A673 (cell line): ENCODE measurements around the gene ASPRV1. TPM values are rescaled to one million over a fixed set of nuclear protein-coding genes. Genes with fewer than 3 reads are reported as not detected.
A peak's percentile ranks its signal among the peaks of the same experiment; 100 is the strongest.

Source experiments
- BruUV-seq: library from RNA; stranded (reverse); fragments of 400-500 nt; replicated peaks from 2 replicates; lab custom pipeline; 2021; lab: Mats Ljungman, UMichigan
- CTCF ChIA-PET: fragments of 300-600 bp; sonication (Branson Sonifier 250); formaldehyde crosslinking; loops from one replicate; lab custom pipeline; 2022; ENCODE audit warnings: antibody characterized with exemption; lab: Charles Lee
- POLR2A ChIA-PET: fragments of 300-600 bp; sonication (Branson Sonifier 250); formaldehyde crosslinking; loops from one replicate; lab custom pipeline; 2022; ENCODE audit warnings: antibody characterized with exemption; ENCODE audit not compliant: low non-redundant PET; lab: Charles Lee
- DNase-seq: peaks from one replicate; pipeline ENCODE4 v3.0.0-alpha.2; 2015; ENCODE audit warnings: low spot score
- H3K27ac ChIP-seq: fragments of 200-600 bp; sonication (generic); 2 replicates; pipeline ENCODE4 v1.5.1; 2016; ENCODE audit warnings: mixed run types, low read depth, mild to moderate bottlenecking, mixed read lengths, antibody characterized with exemption, low read length; ENCODE audit not compliant: poor library complexity, severe bottlenecking
- H3K27me3 ChIP-seq: fragments of 200-600 bp; sonication (generic); replicated peaks from 2 replicates; pipeline ENCODE4 v1.6.1; 2017; ENCODE audit warnings: mixed run types, low read depth, mild to moderate bottlenecking, mixed read lengths, antibody characterized with exemption, low read length; ENCODE audit not compliant: insufficient read depth, poor library complexity
- H3K36me3 ChIP-seq: fragments of 200-600 bp; sonication (generic); 2 replicates; pipeline ENCODE4 v1.6.1; 2016; ENCODE audit warnings: mixed run types, mild to moderate bottlenecking, mixed read lengths, antibody characterized with exemption, low read length; ENCODE audit not compliant: insufficient read depth, poor library complexity, severe bottlenecking
- H3K4me1 ChIP-seq: fragments of 200-600 bp; sonication (generic); 2 replicates; pipeline ENCODE4 v1.6.1; 2017; ENCODE audit warnings: mixed run types, mild to moderate bottlenecking, mixed read lengths, antibody characterized with exemption, low read length; ENCODE audit not compliant: insufficient read depth, poor library complexity, severe bottlenecking
- H3K4me3 ChIP-seq: fragments of 200-600 bp; sonication (generic); 2 replicates; pipeline ENCODE4 v1.5.1; 2016; ENCODE audit warnings: low read depth, mixed run types, mild to moderate bottlenecking, mixed read lengths, low read length; ENCODE audit not compliant: poor library complexity, severe bottlenecking
- H3K9me3 ChIP-seq: fragments of 200-600 bp; sonication (generic); 2 replicates; pipeline ENCODE4 v1.6.1; 2016; ENCODE audit warnings: mixed run types, low read depth, mild to moderate bottlenecking, mixed read lengths, antibody characterized with exemption, low read length; ENCODE audit not compliant: poor library complexity, severe bottlenecking
- CTCF ChIP-seq: fragments of 300-800, 200-600 bp; sonication (generic); conservative IDR thresholded peaks from 2 replicates; pipeline ENCODE4 v1.5.1; 2017; ENCODE audit warnings: low read depth, mild to moderate bottlenecking, antibody characterized with exemption, low read length, moderate library complexity, mixed read lengths
- EZH2 ChIP-seq: fragments of 200-600 bp; sonication (generic); IDR thresholded peaks from 2 replicates; pipeline ENCODE4 v1.6.1; 2017; ENCODE audit warnings: borderline replicate concordance, low read depth, mild to moderate bottlenecking, mixed read lengths, antibody characterized with exemption, low read length; ENCODE audit not compliant: poor library complexity, severe bottlenecking
- intact Hi-C: fragments of 100-400 bp; cut with micrococcal nuclease; formaldehyde crosslinking; loops from one replicate; pipeline ENCODE4 v1.10.0; 2022; ENCODE audit not compliant: unreplicated experiment
- total RNA-seq: library from RNA; stranded (reverse); gene quantifications from 2 replicates; pipeline ENCODE4 v1.2.3, GENCODE V29; 2021

Gene ASPRV1
- total RNA-seq, 1 experiment from 2014 or later: 0.73 TPM

DNA sequence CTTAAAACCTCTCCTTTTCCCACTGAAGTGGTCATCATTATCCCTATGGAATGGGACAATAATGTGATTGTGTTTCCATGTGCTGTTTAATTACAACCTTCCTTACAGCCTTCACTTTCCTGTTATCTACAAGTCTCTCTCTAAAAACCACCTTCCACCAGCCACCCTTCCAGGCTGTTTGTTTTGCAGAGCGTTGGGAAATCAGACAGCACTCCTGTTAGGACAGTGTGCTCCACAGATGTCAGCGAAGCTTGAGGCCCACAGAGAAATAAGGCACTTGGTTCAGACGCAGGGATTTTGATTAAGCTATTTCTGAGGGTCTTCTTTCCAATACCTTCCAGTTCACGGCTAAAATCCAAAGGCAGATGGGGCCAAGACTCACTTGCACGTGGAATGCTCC, 32.3 kb upstream of the ASPRV1 start:
- intact Hi-C loops: no loop called here
- peaks cover 12% of the 10 kb centered on the region for H3K4me1 ChIP-seq
- ChIA-PET POLR2A (no interaction called here), CTCF (no interaction called here)
- no peak overlapping the region for H3K4me3 ChIP-seq
- H3K9me3 ChIP-seq: no peaks in the 10 kb centered on the region
- DNase-seq: no peak
- H3K27ac ChIP-seq: no peak overlapping the region
- no TSS peak for BruUV-seq
- no peaks in the 10 kb centered on the region for H3K36me3 ChIP-seq
- TF ChIP-seq EZH2 (no peak), CTCF (no peak)
- no peaks in the 10 kb centered on the region for H3K27me3 ChIP-seq

DNA sequence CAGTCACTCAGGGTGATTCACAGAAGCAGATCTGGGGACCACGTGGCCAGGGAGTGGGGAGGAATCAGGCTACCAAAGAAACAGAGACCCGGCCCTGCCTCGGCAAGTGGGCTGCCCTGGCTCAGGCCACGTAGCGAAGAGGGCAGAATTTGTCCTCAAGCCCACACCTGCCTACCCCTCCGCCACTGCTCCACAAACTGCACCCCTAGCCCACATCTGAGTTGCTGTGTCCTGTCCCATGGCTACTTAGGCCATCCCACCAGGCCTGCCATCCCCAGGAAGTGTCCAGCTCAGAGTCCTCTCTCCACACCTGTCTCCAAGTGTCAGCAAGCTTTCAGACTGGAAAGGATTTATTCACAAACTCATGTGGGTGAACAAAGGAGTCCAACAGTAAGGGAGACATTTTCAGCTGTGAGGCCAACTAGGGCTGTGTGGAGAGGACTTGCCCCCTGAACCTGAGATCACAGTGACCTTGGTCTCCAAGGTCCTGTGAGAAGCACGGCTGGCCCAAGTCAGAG, 31.7 kb upstream of the ASPRV1 start:
- POLR2A ChIA-PET: no interaction called here
- no peak for TF ChIP-seq CTCF
- TF ChIP-seq EZH2: no peak
- intact Hi-C loops: no loop called here
- DNase-seq: no peak
- Histone ChIP-seq H3K4me1 (peaks cover 12% of the 10 kb centered on the region), H3K27me3 (no peaks in the 10 kb centered on the region), H3K4me3 (no peak overlapping the region), H3K36me3 (no peaks in the 10 kb centered on the region), H3K27ac (peak overlapping the region; percentile 8), H3K9me3 (no peaks in the 10 kb centered on the region)
- CTCF ChIA-PET: no interaction called here
- no TSS peak for BruUV-seq

- Histone ChIP-seq H3K9me3 (no peaks in the 10 kb centered on the region), H3K27ac (no peak overlapping the region), H3K4me1 (peaks cover 12% of the 10 kb centered on the region), H3K27me3 (no peaks in the 10 kb centered on the region), H3K4me3 (no peak overlapping the region), H3K36me3 (no peaks in the 10 kb centered on the region)
- ChIA-PET CTCF (no interaction called here), POLR2A (no interaction called here)
- TF ChIP-seq CTCF (no peak), EZH2 (no peak)
- peak; percentile 33 for DNase-seq
- intact Hi-C loops: no loop called here
- BruUV-seq: no TSS peak
Observed at GRCh38 chr2:69992310-69993047, 31.0 kb upstream of the ASPRV1 start.
